Measurements from ENCODE around the gene PAIP2.

DNA sequence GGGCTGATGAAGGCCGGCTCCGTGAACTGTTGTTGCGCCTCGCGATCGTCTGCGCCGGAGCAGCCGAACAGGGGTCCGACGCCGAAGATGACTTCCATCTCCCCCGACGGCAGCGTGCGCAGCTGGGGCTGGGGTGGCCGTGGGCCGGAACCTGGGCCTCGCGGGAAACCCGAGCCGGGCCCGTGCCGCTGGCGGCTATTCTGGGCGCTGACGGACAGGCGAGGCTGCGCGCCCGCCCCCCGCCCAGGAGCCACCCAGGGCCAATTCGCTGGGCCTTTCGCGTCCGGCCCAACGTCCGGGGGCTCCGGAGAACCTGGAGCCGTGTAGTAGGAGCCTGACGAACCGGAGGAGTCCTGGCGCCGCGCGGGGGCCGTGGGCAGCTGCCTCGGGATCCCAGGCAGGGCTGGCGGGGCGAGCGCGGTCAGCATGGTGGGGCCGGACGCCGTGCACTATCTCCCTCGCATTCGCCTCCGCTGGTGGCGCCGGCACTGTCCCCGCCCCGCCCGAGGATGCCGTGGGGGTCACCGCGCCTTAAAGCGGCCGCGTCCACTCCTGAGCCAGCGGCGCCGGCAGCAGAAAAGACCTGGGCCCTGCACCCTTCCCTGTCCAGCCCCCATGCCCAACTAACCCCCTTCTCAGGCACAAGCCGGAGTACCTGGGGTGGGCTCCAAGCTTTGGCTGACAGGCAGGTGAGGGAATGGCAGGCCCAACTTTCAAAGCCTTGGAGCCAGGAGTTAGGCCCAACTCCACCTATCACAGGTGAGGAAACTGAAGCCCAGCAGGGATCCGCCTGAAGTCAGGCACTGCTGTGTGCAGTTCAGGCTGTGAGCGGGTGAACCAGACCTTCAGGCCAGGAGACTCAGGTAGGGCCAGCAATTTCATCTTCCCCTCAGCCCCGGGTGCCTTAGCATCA lies 53.3 kb downstream of the PAIP2 start, which contains the start of gene PROB1:
- TF ChIP-seq, protein P1, sequence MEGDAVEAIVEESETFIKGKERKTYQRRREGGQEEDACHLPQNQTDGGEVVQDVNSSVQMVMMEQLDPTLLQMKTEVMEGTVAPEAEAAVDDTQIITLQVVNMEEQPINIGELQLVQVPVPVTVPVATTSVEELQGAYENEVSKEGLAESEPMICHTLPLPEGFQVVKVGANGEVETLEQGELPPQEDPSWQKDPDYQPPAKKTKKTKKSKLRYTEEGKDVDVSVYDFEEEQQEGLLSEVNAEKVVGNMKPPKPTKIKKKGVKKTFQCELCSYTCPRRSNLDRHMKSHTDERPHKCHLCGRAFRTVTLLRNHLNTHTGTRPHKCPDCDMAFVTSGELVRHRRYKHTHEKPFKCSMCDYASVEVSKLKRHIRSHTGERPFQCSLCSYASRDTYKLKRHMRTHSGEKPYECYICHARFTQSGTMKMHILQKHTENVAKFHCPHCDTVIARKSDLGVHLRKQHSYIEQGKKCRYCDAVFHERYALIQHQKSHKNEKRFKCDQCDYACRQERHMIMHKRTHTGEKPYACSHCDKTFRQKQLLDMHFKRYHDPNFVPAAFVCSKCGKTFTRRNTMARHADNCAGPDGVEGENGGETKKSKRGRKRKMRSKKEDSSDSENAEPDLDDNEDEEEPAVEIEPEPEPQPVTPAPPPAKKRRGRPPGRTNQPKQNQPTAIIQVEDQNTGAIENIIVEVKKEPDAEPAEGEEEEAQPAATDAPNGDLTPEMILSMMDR (IDR thresholded peaks at IDR 0.05; ENCODE audit: low read length): no peak
- TF ChIP-seq EZH2 (optimal IDR thresholded peaks at IDR 0.05; ENCODE audit: low read depth, low read length): no peak
- TF ChIP-seq EZH2phosphoT487 (IDR thresholded peaks at IDR 0.05; ENCODE audit: low read length): no peak
